ENCODE measurements around the gene SLC26A1. TPM values are rescaled to one million over a fixed set of nuclear protein-coding genes. Genes with fewer than 3 reads are reported as not detected.

SLC26A1 gene, protein sequence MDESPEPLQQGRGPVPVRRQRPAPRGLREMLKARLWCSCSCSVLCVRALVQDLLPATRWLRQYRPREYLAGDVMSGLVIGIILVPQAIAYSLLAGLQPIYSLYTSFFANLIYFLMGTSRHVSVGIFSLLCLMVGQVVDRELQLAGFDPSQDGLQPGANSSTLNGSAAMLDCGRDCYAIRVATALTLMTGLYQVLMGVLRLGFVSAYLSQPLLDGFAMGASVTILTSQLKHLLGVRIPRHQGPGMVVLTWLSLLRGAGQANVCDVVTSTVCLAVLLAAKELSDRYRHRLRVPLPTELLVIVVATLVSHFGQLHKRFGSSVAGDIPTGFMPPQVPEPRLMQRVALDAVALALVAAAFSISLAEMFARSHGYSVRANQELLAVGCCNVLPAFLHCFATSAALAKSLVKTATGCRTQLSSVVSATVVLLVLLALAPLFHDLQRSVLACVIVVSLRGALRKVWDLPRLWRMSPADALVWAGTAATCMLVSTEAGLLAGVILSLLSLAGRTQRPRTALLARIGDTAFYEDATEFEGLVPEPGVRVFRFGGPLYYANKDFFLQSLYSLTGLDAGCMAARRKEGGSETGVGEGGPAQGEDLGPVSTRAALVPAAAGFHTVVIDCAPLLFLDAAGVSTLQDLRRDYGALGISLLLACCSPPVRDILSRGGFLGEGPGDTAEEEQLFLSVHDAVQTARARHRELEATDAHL
- total RNA-seq = 0.09 and 0.22 TPM in 2 replicates

DNA sequence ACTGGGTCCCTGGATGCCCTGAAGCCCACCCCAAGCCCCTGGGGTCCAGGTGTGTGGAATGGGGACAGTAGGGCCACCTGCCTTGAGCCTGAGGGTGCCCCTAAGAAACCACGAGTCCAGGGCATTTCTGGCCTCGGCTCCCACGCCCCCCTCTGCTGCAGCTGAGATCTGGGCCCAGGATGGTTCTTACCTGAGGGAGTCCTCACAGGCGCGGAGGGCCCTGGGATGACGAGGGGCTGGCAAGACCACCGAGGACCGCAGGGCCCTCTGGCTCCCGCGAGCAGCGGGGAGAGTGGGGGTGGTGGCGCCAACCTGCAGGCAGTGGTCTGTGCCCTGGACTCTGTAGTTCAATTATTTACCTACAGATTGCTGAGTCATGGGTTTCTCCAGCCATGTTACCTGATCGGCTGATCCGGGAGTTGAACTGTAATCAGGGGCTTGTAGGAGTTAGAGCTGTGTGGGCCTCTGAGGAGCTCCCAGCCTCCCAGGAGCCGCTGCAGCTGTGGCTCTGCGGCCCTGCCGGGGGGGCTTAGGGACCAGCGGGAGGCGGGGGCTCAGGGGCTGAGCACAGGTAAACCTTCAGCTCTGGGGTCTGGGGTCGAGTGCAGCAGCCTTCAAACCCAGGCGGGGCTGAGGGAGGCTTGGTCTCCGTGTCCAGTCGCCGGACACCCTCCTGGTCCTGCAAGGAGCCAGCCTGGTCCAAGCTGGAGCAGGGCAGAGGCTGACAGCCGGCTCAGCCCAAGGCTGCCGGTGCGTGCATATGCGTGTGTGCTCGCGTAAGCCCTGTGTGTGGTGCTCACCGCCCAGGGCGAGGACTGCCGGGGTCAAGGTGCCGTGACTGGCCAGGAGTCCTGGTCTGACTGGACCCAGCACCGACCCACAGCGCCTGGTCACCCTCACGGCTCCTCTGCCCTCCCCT lies at the start of gene SLC26A1:
Gene SLC26A1, minus strand, starts transcription at position 294 of the 919 bp plus-strand sequence. CDS start 1,701 bp downstream, outside the sequence.

DNA sequence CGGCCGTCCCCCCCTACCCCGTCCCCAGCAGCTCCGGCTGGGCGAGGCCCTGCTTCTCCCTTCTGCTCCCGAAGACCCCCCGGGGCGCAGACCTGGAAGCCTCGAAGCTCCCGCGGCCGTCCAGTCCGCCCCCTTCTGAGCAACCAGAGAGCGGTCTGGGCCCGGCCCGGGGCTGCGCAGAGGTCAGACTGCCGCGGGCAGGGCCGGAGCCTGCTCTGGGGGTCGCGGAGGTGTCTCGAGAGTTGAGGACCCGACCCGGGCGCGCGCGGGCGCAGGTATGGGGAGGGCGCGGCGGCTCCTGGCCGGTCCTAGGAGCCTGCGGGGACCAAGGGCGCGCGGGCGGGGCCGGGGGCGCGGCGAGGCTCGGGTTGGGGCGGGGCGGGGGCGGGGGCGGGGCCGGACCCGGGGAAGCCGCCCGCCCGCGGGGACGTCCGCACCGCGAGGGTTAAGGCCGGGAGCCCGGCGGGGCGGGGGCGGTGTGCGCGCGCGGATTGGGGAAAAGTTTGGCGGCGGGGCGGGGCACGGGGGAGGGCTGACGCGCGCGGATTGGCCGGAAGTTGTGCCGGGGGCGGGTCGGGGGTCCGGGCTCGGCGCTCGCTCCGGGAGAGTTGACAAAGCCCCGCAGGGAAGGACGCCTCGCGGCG lies 17.9 kb upstream of the SLC26A1 start, which contains the start of gene FGFRL1:
Gene FGFRL1, plus strand, starts transcription at position 605 of the 644 bp plus-strand sequence. CDS start 860 bp downstream, outside the sequence.

DNA sequence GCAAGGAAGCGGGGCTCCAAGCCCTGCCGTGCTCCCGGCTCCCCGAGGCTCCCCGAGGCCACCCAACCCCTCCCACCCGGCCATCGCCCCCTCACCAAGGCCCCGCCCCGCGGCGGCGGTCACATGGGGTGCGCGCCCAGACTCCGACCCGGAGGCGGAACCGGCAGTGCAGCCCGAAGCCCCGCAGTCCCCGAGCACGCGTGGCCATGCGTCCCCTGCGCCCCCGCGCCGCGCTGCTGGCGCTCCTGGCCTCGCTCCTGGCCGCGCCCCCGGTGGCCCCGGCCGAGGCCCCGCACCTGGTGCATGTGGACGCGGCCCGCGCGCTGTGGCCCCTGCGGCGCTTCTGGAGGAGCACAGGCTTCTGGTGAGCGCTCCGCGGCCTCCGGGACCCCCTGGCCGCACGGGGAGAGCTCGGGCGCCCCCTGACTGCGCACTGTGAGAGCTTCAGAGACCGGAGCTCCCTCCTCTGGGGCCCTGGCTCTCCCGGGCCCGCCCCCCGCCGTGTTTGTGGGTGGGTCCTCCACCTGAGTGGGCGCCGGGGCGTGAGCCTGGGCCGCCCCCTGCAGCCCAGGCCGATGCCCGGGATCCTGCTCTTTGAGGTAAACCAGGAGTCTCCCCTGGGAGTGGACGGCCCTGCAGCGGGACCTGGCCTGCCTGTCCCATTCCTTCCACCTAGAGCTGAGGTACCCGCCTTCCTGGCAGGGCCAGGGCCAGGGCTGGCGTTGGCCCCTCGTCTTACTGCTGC lies 6.2 kb downstream of the SLC26A1 start, which contains the start of gene IDUA:
Gene IDUA, plus strand, starts transcription at position 166 of the 745 bp plus-strand sequence. Its CDS starts 41 bp downstream, at position 207.

DNA sequence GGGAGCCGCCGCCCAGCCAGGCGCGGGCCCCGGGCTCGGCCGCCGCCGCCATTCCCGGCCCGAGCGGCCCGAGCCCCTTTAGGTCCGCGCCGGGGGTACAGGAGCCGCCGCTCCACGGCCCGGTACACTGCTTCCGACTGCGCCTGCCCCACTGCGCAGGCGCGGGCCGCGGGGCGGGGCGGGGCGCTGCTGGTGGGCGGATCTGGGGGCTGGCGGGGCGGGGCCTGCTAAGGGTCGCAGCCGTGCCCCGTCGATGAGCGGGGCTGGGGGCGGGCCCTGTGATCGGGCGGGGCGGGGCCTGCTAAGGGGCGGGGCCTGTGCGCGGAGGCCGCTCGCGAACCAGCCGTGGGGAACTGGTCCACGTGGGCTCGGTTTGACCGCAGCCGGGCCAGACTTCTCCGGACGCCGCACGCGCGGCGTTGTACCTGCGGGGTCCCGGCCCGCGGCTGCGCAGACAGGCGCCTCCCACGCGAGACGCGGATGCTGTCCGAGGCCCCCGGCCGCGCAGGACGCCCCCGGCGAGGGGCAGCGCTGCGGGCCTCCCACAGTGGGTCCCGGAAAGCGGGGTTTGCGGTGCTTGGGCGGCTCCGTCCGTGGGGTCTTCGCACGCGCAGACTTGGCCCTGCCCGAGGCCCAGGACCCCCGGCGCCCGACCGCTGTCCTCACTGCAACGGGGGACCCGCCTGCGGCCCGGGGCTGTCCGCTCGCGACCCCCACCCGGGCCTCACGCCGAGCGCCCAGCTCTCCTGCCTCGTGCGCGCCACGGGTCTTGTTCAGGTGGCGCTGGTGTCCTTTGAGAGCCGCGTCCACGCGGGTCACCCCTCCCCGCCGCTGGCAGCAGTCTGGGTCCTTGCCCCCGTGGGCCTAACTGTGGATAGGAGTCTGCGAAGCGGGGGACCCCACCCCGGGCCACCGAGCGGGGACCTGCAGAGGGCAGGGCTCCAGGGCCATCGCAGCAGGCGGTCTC lies 19.5 kb downstream of the SLC26A1 start, which contains the start of gene DGKQ:
Gene DGKQ, minus strand, starts transcription at position 139 of the 967 bp plus-strand sequence. Its CDS starts 87 bp downstream, at position 52.

Other genes with a start within 250 kb of the SLC26A1 start
- 0.09 TPM in 1 of 2 replicates, not detected in the other for gene CPLX1, start 167.3 kb downstream of the SLC26A1 start, total RNA-seq
- gene GAK, start 61.1 kb downstream of the SLC26A1 start, total RNA-seq = 59.4 and 81.4 TPM in 2 replicates
- gene TMEM175, start 60.9 kb downstream of the SLC26A1 start, total RNA-seq = 8.6 and 10.4 TPM in 2 replicates
- 12.9 and 17.1 TPM in 2 replicates for gene DGKQ, start 19.8 kb downstream of the SLC26A1 start, total RNA-seq
- gene IDUA, start 6.4 kb downstream of the SLC26A1 start, total RNA-seq = 5.2 and 6.4 TPM in 2 replicates
- 5.7 and 8.7 TPM in 2 replicates for gene FGFRL1, start 18.2 kb upstream of the SLC26A1 start, total RNA-seq
- 0.54 and 0.69 TPM in 2 replicates for gene RNF212, start 120.2 kb upstream of the SLC26A1 start, total RNA-seq
- gene SPON2, start 179.2 kb upstream of the SLC26A1 start, total RNA-seq = 0.34 and 2.5 TPM in 2 replicates